Measurements from ENCODE around the gene HECTD4. TPM values are rescaled to one million over a fixed set of nuclear protein-coding genes. Genes with fewer than 3 reads are reported as not detected.
A peak's percentile ranks its signal among the peaks of the same experiment; 100 is the strongest.
"Not testable (repeated sequence)": the region's sequence is repeated elsewhere in the genome, so short reads cannot be mapped to it uniquely, and the experiment has no call there.

HECTD4 gene
- polyA plus RNA-seq, 1 donor: 68.9 TPM

DNA sequence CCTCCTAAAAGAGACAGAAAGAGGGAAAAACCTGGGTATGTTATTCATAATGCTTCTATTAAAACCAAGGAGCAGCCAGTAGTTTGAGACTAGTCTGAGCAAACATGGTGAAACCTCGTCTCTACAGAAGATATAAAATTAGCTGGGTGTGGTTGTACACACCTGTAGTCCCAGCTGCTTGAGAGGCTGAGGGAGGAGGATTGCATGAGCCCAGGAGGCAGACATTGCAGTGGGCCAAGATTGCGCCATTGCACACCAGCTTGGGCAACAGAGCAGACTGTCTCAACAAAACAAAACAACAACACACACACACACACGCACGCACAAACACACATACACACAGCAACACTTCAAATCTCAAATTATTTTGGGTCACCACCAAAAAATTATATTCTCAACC lies 27.8 kb downstream of the HECTD4 start:
- no peak for DNase-seq

DNA sequence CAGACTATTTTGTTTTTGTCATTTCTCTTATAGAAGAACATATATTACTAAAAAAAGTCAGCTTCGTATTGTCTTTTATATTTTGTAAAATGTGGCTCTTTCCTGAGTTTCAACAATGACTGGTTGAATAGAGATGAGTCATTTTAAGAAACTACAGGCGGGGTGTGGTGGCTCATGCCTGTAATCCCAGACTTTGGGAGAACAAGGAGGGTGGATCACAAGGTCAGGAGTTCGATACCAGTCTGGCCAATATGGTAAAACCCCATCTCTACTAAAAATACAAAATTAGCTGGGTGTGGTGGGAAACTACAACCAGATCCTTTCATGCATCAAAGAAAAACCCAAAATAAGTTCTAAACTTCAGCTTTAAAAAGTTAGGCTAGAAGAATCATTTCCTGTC lies 28.8 kb downstream of the HECTD4 start:
- DNase-seq: no peak

DNA sequence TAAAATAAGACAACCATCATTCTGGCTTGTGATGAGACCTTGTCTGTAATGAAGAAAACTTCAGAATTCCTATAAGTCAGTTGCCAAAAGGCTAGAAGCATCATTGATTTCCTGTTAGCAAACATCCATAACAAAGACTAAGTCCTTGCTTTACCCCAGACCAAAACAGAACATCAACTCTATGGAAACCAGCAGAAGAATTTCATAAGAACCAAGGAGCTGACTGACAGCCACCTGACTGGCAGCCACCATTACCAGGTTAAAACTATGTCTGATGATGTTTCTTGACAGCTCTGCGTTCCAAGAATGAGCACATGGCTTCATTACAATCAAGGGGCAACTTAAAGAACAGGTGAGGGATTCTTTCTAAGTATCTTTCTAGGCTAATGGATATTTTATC lies 29.3 kb downstream of the HECTD4 start:
- no peak for DNase-seq

DNA sequence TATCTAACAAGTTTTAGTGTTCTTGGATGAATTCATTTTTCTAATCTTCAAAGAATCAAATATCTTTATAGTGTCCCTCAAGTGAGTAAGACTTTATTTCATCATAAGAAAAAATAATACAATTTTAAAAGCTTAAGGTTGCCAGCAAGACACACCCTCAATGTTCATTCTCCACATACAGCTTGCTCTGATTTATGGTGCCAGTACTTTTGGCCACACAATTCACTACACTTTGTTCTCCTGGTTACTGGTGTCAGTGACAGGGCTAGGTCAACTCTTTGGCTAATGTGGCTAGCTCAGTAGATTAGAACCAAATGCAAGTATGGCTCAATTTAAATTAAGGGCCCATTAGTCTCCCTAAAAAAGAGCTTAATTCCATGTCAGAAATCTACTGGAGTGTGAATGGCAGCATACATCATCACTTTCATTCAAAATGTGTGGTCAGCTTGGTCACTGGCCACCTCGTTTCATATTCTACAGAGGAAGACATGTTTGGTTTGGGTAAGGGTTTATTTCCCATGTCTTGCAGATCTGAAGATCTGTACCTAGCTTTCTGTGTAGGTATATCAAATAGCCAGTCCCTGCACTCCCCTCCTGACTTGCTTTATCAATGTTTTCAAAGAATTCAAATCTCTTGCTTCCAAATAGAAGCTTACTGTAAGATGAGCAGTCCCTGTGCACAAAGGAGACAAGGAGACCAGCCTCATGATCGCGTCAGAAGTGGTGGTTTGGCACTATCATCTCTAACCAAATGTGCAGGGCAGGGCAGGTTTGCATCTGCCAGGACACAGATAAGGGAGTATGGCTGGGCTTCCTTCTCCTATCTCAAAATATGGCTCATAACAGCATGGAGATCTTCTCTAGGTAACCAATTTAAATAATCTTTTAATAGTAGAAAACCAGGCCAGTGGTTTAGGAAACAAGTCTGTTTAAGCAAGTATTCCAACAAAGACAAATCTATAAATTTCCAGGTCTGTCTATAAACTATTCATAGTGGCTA lies 31.3 kb downstream of the HECTD4 start:
- DNase-seq: no peak

DNA sequence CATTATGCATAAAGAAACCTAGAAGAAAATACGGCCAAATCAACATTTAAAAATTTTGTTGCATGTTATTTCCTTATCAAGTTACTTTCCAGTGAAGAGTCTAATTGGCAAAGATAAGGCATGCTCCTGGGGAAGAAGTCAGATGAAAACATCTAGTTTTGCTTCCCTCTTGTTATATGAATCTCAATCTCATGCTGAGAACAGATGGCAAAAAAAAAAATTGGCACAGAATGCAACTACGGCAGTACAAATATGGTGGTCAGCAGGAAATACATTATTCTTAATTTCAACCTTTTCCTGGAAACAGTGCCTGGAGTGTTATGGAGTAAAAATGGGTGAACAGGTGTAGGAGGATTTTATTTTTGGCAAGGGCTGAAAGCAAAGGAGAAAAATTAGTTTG lies 32.8 kb downstream of the HECTD4 start:
- DNase-seq: peak; percentile 7

DNA sequence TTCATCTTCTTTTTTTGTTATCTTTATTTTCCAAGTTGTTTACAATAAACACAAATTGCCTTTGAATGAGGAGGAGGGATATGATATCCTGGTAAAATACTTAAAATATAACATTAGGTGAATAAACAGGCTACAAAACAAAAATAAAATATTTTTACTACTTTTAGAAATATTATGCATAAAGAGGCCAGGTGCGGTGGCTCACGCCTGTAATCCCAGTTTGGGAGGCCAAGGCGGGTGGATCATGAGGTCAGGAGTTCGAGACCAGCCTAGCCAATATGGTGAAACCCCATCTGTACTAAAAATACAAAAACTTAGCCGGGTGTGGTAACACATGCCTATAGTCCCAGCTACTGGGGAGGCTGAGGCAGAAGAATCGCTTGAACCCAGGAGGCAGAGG lies 33.3 kb downstream of the HECTD4 start:
- DNase-seq: not testable (repeated sequence)

DNA sequence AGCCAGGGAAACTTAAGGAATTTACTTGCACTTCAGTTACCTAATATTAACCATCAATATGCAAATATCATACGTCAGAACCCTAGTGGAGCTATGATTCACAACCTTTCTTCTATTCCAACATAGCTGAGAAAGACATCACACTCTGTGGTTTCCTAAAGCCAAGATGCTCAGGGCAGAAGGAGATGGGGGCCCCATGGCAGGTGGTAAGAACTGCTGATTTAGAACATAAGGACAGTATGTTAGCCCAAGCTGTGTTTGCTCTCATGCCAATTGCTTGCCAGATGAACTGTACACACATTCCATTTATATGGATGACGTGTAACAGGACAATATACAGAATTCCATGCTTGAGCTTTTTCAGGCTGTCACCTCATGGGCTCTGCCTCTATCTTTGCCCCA lies 34.6 kb downstream of the HECTD4 start:
- DNase-seq: no peak

DNA sequence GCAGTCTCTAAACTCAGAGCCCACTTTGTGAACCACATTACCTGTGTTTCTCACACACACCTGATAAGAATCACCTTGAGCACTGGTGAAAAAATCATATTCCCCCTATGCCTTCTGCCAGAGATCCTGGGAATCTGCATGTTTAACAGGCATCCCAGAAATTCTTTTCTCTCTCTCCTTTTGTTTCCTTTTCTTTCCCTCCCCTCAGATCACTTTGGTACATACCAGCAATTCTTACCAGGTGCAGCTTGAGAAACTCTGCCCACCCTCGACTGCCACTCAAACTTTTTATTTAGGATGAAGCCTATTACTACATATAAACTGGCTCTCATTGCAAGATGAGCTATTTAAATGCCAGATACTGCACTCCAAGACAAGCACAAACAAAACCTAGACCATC lies 36.0 kb downstream of the HECTD4 start:
- no peak for DNase-seq

DNA sequence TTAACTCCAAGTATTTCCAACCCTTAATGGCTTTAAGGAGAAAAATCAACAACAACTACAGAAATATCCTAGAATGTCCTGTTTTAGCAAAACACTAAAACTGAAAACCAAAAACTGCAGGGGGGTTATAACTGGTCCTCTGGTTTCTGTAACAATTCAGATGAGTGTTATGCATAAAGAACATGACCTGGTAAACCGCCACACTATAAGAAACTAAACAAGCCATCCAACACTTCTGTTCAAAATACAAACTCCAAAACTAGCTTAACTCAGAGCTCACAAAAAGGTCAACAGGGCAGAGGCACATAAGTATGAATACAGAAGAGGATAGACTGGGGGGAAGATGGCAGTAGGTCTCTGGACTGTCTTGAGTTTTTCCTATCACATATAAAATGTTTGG lies 38.0 kb downstream of the HECTD4 start:
- DNase-seq: no peak

DNA sequence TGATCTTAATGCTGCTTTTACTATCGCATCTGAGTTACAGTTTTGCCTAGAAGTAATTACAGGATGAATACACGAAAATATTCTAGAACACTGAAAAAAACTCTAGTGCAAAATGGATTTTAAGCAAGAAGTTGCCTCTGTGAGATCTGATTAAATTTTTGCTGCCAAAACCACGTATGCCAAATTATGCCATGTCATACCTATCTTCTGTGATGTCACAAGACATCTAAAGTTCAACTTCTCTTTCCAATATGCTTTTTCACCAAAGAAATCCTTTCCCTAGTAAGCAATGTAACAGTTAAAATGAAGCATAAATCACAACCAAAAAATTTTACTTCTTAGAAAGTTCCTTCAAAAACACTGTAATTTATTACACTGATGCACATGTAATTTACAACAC lies 39.6 kb downstream of the HECTD4 start:
- DNase-seq: no peak

DNA sequence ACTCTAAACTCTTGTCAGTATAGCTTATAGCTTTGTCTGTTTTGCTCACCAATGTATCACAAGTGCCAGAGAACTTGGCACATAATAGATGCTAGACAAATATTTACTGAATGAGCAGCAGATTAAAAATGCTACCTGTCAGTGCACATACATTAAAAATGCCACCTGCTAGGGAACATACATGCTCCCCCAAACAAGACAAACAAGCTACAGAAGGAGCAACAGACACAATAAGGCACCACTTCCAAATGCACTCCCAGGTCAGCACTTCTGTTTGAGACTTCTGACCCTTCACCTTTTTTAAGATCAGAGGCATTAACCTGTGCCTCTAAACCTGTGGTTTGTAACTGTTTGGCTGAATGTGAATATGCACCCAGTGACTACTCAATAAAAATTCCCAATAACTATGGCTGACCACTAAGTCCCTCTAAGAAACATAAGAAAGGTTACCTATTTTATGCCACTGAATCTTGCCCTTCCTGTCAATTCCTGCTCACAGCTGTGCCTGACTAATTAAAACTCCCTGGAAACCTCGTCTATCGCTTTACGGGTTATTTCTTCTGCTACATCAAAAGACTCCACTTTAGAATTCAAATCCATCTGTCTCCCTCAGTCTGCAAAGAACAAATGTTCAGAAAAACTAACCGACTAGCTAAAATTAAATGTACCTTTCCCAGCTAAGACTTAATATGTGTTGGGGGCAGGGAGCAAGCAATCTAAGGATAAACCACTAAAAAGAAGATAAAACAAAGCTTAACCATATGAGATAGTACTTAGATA lies 41.0 kb downstream of the HECTD4 start:
- DNase-seq: no peak

DNA sequence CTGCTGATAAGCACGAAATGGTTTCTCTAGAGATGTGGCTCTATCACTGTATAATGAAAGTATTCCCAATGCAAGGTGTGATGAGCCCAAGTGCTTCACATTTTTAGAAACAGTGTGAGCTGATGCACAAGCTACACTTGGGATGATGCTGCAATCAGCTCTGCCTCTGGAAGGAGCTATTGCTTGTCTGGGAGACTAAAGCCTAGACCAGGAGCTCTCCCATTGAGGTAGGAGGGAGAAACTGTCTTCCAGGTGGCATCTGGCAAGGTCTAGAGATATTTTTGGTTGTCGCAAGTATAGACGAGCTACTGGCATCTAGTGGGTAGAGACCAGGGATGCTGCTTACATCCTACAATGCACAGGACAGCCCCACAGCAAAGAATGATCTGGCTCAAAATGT lies 42.0 kb downstream of the HECTD4 start:
- no peak for DNase-seq

DNA sequence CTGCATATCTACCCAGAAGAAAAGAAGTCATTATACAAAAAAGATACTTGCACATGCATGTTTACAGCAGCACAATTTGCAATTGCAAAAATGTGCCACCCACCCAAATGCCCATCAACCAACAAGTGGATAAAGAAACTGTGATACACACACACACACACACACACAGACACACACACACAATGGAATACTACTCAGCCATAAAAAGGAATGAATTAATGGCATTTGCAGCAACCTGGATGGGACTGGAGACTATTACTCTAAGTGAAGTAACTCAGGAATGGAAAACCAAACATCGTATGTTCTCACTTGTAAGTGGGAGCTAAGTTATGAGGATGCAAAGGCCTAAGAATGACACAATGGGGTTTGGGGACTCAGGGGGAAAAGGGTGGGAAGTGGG lies 47.2 kb downstream of the HECTD4 start:
- not testable (repeated sequence) for DNase-seq

DNA sequence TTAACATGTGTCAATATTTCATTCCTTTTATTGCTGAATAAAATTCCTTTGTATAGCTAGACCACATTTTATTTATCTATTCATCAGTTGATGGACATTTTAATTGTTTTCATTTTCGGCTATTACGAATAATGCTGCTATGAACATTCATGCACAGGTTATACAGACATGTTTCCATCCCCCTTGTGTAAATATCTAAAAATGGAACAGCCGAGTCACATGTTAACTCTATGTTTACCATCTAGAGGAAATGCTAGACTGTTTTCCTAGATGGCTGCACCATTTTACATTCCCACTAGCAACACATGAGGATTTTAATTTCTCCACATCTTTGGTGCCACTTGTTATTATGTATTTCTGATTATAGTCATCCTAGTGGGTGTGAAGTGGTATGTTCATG lies 49.2 kb downstream of the HECTD4 start:
- DNase-seq: no peak

DNA sequence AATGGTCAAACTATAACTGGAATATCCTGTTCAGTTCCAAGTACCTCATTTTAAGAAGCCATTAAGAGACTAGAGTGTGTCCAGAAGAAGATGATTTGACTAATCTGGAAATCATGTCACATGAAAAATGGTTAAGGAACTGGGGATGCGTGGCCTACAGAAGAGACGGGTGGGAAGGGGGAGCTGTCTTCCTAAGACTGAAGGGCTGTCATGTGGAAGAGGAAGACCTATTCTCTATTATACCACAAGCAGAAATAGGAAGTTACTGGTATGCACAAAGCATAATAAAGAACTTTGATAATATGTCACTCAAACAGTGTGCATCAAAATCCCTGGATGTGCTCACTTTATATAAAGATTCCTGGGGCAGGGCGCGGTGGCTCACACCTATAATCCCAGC lies 50.3 kb downstream of the HECTD4 start:
- DNase-seq: no peak

DNA sequence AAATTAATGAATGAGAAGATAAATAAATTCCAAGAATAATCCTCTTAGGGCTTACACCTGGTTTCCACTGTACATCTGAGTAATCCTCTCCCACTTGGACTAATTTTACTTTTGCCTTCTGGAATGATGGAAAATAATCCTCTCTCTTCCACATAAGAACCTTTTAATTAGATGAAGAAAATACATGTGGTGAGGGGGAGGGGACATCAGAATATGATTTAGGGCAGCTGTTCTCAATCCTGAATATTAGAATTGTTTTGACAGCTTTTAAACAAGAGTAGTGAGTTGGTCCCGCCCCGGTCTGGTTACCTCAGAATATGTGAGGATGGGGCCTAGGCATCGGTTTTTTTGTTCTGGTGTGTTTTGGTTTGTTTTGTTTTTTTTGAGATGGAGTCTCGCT lies 51.5 kb downstream of the HECTD4 start:
- no peak for DNase-seq

DNA sequence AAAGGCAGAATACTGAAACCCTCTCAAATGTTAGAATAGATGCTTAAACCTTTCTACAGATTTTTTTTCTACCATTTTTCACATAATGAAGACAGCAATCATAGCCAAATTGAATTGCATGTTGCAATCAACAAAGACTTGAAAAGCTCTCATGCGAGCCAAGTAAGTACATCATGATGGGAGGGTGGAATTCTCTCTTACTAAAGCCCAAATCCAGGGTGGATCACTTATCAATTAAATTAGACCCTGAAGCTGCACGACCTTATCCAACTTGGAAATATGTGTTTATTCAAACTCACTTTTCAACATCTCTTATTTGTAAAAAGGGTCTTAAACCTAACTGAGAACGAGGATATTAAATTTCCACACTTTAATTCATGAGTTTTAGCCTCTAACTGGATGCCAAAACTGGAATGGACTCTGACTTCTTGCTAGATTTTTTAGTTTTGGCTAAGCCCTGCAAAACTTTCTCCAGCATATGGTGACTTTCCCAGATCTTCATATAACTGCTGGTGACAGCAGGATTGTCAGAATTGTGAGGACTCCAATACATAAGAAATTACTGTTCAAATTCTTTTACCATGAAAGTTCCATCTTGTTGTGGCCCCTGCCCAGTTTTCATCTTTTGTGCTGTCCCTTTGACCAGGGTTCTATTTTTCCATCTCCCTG lies 53.6 kb downstream of the HECTD4 start:
- no peak for DNase-seq

DNA sequence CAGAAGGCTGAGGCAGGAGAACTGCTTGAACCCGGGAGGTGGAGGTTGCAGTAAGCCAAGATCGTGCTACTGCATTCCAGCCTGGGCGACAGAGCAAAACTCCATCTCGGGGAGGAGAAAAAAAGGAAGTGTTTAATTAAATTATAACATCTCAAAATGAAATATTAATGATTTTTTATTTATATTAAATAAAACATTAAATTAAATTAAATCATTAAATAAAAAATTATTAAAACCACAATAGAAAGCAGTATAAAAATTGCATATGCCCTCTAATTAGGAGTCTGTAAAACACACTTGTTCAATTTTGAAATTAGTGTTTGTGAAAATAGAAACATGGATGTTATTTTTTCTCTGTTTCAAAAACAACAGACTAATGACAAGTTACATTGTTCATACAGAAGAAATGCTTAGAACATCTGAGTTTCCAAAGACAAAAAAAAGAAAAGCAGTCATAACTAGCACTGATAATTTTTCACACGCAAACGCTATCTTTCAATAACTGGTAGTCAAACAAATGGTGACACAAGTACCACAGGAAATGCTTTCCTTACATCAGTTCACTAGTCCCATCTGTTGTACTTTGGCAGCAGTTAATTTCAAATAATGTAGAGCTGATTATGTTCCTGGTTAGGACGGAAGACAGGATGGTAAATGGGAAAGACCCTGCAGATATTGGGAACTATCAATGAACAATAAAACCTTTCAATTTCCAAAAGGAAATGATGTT lies 54.9 kb downstream of the HECTD4 start:
- no peak for DNase-seq

DNA sequence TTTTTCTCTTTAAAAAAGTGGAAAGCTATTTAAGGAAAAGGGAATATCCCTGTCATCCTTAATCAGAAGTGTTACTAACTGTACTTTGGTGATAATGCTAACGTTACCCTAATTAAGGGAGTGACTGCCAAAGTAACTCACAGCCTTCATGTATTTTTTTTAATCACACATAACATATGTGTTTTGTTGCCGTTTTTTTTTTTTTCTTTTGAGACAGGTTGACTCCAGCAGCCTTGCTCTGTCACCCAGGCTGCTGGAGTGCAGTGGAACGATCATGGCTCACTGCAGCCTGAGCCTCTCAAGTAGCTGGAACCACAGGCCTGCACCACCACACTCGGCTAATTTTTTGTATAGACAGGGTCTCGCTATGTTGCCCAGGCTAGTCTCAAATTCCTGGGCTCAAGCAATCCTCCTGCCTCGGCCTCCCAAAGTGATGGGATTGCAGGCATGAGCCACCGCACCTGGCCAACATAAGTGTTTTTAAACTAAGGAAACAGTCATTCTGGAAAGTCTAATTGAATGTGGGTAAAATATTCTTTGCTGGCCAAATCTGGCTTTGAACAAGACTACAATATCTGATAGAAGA lies 56.5 kb downstream of the HECTD4 start:
- DNase-seq: no peak

DNA sequence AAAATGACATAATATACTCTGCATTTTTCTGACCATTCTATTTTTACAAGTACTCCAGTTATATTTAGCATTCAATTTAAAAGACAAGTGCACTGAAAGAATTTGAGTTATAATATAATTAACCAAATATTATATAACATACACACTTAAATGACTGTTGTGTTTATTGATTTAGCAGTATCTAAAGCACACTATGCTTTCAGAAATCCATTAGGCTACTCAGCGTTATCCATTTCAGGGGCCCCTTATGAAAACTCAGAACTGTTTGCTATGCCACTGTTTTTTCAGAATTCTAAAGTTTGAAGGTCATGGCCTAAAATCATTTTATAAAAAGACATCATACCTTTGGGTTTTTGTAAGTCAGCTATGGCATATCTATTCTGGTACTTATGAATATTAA lies 57.1 kb downstream of the HECTD4 start:
- DNase-seq: no peak

DNA sequence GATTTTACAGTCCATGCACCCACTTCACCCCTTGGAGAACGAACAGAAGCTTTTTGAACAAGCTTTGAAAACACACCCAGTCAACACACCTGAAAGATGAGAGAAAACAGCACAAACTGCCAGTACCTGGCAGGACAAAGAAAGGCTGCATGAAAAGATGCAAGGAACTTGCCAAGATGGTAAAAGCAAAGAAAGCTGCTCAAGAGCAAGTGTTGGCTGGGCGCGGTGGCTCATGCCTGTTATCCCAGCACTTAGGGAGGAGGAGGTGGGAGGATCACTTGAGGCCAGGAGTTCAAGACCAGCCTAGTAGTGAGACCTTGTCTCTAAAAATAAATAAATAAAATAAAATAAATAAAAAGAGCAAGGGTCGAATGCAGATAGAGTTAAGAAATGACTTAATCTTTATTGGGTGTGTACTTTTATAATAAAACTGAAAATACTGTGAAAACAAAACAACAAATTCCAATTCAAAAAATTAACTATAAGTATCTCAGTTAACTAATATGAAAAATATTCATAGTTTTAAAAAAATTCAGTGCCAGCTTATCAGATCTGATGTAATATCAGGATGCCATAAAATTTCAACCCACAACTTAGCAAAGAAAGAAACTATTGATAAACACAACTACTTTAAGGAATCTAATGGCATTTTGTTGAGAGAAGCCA lies 59.2 kb downstream of the HECTD4 start:
- no peak for DNase-seq

DNA sequence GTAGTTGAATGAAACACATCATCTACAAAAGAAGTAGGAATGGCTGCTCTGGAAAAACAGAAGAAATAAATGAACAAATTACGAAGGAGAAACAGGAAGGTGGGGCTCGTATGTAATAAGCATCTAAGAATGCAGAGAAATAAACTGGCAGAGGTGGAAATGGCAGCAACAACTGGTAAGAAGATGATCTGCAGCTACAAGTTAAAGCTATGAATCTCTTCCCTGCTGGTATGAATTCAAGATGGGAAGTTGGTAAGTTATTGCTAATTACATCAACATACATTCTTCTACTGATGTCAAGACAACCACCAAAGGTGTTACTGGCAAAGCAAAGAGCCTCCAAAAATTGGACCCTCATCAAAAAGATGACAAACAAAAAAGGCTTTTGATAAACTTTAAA lies 59.8 kb downstream of the HECTD4 start:
- DNase-seq: no peak
